Measurements from ENCODE around the gene CFDP1. TPM values are rescaled to one million over a fixed set of nuclear protein-coding genes. Genes with fewer than 3 reads are reported as not detected.

CFDP1 gene
- total and polyA plus RNA-seq, 2 of the 13 experiments (the other 11 are each of a cell fraction or from before 2014, with no cell fraction given): 78.6 to 153 TPM

DNA sequence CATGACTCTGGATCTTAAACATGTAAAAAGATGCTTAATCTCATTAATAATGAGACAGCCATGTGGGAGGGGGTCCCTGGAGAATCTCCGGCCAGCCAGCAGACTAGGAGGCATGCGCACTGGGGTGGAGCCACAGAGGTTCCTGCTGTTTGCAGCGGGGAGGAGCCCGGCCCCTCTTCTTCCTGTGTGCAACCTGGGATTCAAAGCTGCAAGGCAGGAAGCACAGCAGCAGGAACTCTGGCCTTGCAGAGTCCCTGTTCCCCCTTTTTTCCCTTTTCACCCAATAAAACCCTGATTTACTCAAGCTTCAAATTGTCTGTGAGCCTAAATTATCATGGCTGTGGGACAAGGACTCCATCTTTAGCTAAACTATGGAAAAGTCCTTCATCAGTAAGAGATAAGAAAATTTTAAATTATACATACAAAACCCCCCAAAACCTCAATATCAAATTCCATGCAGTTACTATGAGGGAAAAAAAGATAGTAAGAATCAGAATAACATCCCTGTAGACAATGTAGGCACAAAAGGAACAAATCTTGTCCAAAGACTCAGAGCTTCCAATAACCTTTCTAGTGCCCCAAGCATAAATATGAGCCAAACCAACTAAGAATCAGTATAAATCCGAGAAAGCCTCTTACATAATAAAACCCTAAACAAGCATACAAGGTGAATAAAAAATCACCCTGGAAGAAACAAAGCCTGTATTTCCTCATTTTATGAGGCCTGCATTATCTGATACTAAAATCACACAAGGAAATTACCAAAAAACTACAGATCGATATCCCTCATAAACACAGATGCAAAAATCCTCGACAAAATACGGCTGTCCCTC lies 12.1 kb downstream of the CFDP1 start (continued):
- TF ChIP-seq LBX2 (CRISPR knock-in tag; IDR thresholded peaks at IDR 0.05; ENCODE audit: borderline replicate concordance) (no peak), ZFP90 (CRISPR knock-in tag; IDR thresholded peaks at IDR 0.05; ENCODE audit: borderline replicate concordance) (no peak), ZNF367 (CRISPR knock-in tag; IDR thresholded peaks at IDR 0.05; ENCODE audit: borderline replicate concordance) (no peak), ATRX (CRISPR knock-in tag; IDR thresholded peaks at IDR 0.05; ENCODE audit: borderline replicate concordance) (no peak), BCL6 (CRISPR knock-in tag; IDR thresholded peaks at IDR 0.05) (no peak), SIN3B (IDR thresholded peaks at IDR 0.05; ENCODE audit: low read length) (no peak), ZNF382 (CRISPR knock-in tag; IDR thresholded peaks at IDR 0.05; ENCODE audit: borderline replicate concordance) (no peak), ZFX (CRISPR knock-in tag; IDR thresholded peaks at IDR 0.05; ENCODE audit: low read depth) (peak; percentile 17; the same call in 1 of the 2 replicates), SMARCC2 (IDR thresholded peaks at IDR 0.05) (no peak), ZNF816 (CRISPR knock-in tag; IDR thresholded peaks at IDR 0.05; ENCODE audit: borderline replicate concordance) (no peak), ZSCAN29 (CRISPR knock-in tag; conservative IDR thresholded peaks at IDR 0.05) (no peak), ZNF883 (CRISPR knock-in tag; IDR thresholded peaks at IDR 0.05; ENCODE audit: not compliant biosample characterization) (no peak), ZNF790 (CRISPR knock-in tag; IDR thresholded peaks at IDR 0.05; ENCODE audit: borderline replicate concordance) (no peak), POLR2AphosphoS2 (IDR thresholded peaks at IDR 0.05; ENCODE audit: low read depth, low read length) (no peak)
- TF ChIP-seq, protein P1, sequence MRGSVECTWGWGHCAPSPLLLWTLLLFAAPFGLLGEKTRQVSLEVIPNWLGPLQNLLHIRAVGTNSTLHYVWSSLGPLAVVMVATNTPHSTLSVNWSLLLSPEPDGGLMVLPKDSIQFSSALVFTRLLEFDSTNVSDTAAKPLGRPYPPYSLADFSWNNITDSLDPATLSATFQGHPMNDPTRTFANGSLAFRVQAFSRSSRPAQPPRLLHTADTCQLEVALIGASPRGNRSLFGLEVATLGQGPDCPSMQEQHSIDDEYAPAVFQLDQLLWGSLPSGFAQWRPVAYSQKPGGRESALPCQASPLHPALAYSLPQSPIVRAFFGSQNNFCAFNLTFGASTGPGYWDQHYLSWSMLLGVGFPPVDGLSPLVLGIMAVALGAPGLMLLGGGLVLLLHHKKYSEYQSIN (CRISPR knock-in tag; IDR thresholded peaks at IDR 0.05; ENCODE audit: borderline replicate concordance): no peak
- TF ChIP-seq, protein P2, sequence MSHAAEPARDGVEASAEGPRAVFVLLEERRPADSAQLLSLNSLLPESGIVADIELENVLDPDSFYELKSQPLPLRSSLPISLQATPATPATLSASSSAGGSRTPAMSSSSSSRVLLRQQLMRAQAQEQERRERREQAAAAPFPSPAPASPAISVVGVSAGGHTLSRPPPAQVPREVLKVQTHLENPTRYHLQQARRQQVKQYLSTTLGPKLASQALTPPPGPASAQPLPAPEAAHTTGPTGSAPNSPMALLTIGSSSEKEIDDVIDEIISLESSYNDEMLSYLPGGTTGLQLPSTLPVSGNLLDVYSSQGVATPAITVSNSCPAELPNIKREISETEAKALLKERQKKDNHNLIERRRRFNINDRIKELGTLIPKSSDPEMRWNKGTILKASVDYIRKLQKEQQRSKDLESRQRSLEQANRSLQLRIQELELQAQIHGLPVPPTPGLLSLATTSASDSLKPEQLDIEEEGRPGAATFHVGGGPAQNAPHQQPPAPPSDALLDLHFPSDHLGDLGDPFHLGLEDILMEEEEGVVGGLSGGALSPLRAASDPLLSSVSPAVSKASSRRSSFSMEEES (CRISPR knock-in tag; IDR thresholded peaks at IDR 0.05): no peak
- TF ChIP-seq, protein P3, sequence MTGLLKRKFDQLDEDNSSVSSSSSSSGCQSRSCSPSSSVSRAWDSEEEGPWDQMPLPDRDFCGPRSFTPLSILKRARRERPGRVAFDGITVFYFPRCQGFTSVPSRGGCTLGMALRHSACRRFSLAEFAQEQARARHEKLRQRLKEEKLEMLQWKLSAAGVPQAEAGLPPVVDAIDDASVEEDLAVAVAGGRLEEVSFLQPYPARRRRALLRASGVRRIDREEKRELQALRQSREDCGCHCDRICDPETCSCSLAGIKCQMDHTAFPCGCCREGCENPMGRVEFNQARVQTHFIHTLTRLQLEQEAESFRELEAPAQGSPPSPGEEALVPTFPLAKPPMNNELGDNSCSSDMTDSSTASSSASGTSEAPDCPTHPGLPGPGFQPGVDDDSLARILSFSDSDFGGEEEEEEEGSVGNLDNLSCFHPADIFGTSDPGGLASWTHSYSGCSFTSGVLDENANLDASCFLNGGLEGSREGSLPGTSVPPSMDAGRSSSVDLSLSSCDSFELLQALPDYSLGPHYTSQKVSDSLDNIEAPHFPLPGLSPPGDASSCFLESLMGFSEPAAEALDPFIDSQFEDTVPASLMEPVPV (CRISPR knock-in tag; IDR thresholded peaks at IDR 0.05): no peak
- TF ChIP-seq, protein P4, sequence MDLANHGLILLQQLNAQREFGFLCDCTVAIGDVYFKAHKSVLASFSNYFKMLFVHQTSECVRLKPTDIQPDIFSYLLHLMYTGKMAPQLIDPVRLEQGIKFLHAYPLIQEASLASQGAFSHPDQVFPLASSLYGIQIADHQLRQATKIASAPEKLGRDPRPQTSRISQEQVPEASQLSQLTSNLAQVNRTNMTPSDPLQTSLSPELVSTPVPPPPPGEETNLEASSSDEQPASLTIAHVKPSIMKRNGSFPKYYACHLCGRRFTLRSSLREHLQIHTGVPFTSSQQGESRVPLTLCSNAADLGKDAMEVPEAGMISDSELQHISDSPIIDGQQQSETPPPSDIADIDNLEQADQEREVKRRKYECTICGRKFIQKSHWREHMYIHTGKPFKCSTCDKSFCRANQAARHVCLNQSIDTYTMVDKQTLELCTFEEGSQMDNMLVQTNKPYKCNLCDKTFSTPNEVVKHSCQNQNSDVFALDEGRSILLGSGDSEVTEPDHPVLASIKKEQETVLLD (CRISPR knock-in tag; IDR thresholded peaks at IDR 0.05; ENCODE audit: low read depth): no peak
- TF ChIP-seq, protein P5, sequence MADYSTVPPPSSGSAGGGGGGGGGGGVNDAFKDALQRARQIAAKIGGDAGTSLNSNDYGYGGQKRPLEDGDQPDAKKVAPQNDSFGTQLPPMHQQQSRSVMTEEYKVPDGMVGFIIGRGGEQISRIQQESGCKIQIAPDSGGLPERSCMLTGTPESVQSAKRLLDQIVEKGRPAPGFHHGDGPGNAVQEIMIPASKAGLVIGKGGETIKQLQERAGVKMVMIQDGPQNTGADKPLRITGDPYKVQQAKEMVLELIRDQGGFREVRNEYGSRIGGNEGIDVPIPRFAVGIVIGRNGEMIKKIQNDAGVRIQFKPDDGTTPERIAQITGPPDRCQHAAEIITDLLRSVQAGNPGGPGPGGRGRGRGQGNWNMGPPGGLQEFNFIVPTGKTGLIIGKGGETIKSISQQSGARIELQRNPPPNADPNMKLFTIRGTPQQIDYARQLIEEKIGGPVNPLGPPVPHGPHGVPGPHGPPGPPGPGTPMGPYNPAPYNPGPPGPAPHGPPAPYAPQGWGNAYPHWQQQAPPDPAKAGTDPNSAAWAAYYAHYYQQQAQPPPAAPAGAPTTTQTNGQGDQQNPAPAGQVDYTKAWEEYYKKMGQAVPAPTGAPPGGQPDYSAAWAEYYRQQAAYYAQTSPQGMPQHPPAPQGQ (CRISPR knock-in tag; IDR thresholded peaks at IDR 0.05; ENCODE audit: borderline replicate concordance): no peak
- TF ChIP-seq, protein P6, sequence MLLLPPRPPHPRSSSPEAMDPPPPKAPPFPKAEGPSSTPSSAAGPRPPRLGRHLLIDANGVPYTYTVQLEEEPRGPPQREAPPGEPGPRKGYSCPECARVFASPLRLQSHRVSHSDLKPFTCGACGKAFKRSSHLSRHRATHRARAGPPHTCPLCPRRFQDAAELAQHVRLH (CRISPR knock-in tag; IDR thresholded peaks at IDR 0.05; ENCODE audit: borderline replicate concordance, low read depth): no peak

All from HepG2 (cell line).